Bronchial epithelial cell (primary cell): ENCODE results near the gene DHCR7. TPM values are rescaled to one million over a fixed set of nuclear protein-coding genes. Genes with fewer than 3 reads are reported as not detected.

ENCODE experiments used
- DNase-seq: peaks from one replicate; pipeline ENCODE4 v3.0.0-alpha.2; 2010; ENCODE audit warnings: low read depth
- FAIRE-seq: peaks from 2 replicates; lab custom pipeline; 2011; peaks lifted over from hg19 to GRCh38; lab: Jason Lieb, UNC
- H3K27me3 ChIP-seq: 2 replicates; pipeline ENCODE4 v1.5.1; 2011; ENCODE audit warnings: low read length; ENCODE audit not compliant: control insufficient read depth, insufficient read depth
- H3K36me3 ChIP-seq: 2 replicates; pipeline ENCODE4 v1.5.1; 2011; ENCODE audit warnings: low read length; ENCODE audit not compliant: control insufficient read depth, insufficient read depth
- H3K4me3 ChIP-seq: 2 replicates; pipeline ENCODE4 v1.5.1; 2011; ENCODE audit warnings: mild to moderate bottlenecking, low read depth, low read length, control low read depth
- CTCF ChIP-seq: IDR thresholded peaks from 2 replicates; pipeline ENCODE4 v1.5.1; 2011; ENCODE audit warnings: mild to moderate bottlenecking, moderate library complexity, low read length, control low read depth, inconsistent platforms; ENCODE audit not compliant: insufficient read depth, severe bottlenecking
- total RNA-seq: library from RNA; depleted of rRNA; stranded (reverse); fragments of >200 nt; gene quantifications from 2 replicates; pipeline ENCODE4 v1.2.1, GENCODE V29; 2014

The DHCR7 gene
- total RNA-seq, 1 donor from 2014 or later: 60.3 TPM

- Histone ChIP-seq H3K36me3 (peaks cover 14% of the 10 kb centered on the region), H3K4me3 (peak overlapping the region; percentile 89), H3K27me3 (no peaks in the 10 kb centered on the region)
- FAIRE-seq (no peak), DNase-seq (peak; percentile 39)
- no peak for TF ChIP-seq CTCF
These were observed 4.2 kb upstream of the DHCR7 start for GRCh38 chr11:71452199-71453036.

GRCh38 chr11:71451596-71452198 is 3.5 kb upstream of the DHCR7 start:
- no peak for TF ChIP-seq CTCF
- Histone ChIP-seq H3K36me3 (peaks cover 11% of the 10 kb centered on the region), H3K27me3 (no peaks in the 10 kb centered on the region), H3K4me3 (no peak overlapping the region)
- DNase-seq (no peak), FAIRE-seq (no peak)

- Histone ChIP-seq H3K27me3 (no peaks in the 10 kb centered on the region), H3K4me3 (no peak overlapping the region), H3K36me3 (peaks cover 10% of the 10 kb centered on the region)
- no peak for FAIRE-seq
- no peak for TF ChIP-seq CTCF
- DNase-seq: no peak
These were observed 2.7 kb upstream of the DHCR7 start for GRCh38 chr11:71450939-71451338.

GRCh38 chr11:71450507-71450906 is 2.3 kb upstream of the DHCR7 start:
- FAIRE-seq: no peak

GRCh38 chr11:71449596-71449995 is 1.4 kb upstream of the DHCR7 start:
- Histone ChIP-seq H3K4me3 (no peak overlapping the region), H3K36me3 (peaks cover 7% of the 10 kb centered on the region), H3K27me3 (no peaks in the 10 kb centered on the region)
- DNase-seq (peak; percentile 31), FAIRE-seq (no peak)
- TF ChIP-seq CTCF: no peak

More at GRCh38 chr11:71450507-71450906, 2.3 kb upstream of the DHCR7 start:
- Histone ChIP-seq H3K4me3 (no peak overlapping the region), H3K36me3 (peaks cover 6% of the 10 kb centered on the region), H3K27me3 (no peaks in the 10 kb centered on the region)
- no peak for TF ChIP-seq CTCF
- DNase-seq: no peak
